HT-29 (cell line): ENCODE data around the gene SH3D19. TPM values are rescaled to one million over a fixed set of nuclear protein-coding genes. Genes with fewer than 3 reads are reported as not detected.
"Not testable (repeated sequence)": the region's sequence is repeated elsewhere in the genome, so short reads cannot be mapped to it uniquely, and the experiment has no call there.

ENCODE experiments used
- DNase-seq: peaks from one replicate; pipeline ENCODE4 v3.0.0-alpha.2; 2015; ENCODE audit warnings: low spot score
- total RNA-seq: library from RNA; depleted of rRNA; stranded (reverse); fragments of >200 nt; shearing (Covaris generic); gene quantifications from 2 replicates; pipeline ENCODE4 v1.2.3, GENCODE V29; 2014

The SH3D19 gene
- total RNA-seq, 1 experiment from 2014 or later: 41.2 TPM

DNA sequence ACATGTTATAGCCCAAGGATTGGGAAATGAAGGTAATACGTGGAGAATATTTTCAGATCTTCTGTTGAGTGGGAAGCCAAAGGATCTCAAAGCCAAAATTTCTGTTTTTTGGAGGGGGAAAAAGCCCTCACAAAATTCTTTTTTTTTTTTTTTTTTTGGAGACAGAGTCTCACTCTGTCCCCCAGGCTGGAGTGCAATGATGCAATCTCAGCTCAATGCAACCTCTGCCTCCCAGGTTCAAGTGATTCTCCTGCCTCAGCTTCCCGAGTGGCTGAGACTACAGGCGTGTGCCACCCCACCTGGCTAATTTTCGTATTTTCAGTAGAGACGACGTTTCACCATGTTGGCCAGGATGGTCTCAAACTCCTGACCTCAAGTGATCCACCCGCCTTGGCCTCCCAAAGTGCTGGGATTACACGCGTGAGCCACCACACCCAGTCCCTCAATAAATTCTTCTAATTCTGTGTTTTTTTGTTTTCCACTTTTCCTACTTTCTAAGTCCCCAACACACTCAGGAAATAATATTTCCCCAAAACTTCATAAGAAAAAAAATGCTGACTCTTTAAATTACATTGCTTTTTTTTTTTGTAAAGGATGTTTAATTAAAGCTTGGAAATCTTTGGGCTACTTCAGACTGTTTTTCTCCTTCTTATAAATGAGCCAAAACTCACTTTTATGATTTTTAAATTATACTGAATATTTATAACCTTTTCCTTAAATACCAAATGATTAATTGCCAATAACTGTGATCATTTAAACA, 174.4 kb downstream of the SH3D19 start:
- no peak for DNase-seq

DNA sequence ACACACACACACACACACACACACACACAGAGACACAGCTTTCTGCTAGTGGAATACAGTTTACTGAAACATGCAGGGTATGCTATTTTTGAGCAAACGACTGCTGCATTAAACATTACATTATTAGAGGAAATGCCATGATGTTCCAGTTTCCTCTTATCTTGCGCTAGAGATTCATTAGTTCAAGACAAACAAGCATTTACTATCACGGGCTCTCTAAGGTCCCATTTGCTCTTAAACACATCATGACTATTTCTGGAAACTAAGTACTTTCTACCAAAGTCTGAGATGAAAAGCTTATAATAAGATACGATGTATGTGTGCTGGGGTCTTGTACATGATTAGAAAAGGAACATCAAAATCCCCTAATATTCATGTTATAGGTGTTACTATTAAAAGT, 177.1 kb downstream of the SH3D19 start:
- no peak for DNase-seq

DNA sequence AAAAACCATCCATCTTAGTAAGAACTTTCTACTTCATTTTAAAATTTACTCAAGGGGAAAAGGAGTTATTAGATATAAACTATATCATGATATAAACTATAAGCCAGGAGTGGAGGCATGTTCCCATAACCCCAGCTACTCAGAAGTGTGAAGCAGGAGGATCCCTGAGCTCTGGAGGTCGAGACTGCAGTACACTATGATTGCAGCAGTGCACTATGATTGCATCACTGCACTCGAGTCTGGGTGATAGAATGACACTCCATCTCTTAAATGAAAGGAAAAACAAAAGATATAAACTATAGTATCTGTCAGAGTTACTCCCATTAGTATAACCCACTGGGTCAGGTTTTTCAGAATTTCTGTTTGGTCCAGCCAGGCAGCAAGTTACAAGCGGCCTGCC, 178.4 kb downstream of the SH3D19 start:
- no peak for DNase-seq

DNA sequence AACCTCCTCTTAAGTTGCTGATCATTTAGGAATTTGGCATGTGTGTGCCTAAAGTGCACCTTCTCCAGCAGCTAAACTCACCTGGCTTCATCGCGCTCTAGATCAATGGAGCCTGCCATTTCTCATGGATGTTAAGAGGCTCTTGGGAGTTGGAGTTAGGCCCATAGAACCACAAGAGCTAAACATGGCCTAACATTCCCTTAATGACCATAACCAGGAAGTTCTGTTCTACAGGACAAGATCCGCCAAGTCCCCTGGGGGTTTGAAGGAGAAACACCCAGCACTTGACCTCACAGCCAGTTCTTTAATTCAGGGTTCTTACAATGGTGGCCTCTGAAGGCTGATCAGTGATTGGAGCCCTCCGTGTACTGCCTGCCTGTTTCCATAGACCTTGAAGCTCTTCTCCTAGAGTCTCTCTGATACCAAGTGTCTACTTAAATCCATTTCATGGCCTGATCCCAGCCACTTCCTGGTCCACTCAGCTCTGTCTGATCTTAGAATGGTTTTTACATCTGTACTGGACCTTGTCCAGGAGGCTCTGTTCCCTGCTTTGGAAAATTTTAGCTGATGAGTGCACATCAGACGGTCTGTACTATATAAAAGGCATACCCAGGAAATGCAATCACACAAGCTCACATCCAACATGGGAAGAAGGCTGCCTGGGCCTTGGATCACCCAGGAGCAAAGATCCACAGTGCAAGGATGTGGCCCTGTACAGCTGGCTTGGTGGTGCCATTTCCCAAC, 180.9 kb downstream of the SH3D19 start:
- DNase-seq: no peak

- no peak for DNase-seq
These were observed 181.6 kb downstream of the SH3D19 start for GRCh38 chr4:151143811-151144210.

DNA sequence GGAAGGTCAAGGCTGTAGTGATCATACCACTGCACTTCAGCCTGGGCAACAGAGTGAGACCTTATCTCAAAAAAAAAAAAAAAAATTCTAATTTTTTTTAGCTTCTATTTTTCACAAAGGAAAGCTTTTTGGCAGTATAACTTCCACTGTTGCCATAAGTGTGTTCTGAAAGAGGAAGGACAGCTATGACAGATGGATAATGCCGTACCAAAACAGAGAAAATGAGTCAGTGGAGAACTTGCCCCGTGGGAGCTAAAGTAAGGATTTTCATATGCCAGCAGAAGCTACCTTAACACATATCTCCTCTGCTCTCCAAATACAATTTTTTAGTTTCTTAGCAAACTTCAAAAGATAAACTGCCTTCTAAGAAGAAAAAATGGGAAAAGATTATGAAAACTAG, 182.2 kb downstream of the SH3D19 start:
- no peak for DNase-seq

- no peak for DNase-seq
These were observed 182.6 kb downstream of the SH3D19 start for GRCh38 chr4:151142758-151143157.

GRCh38 chr4:151139814-151140213, 185.6 kb downstream of the SH3D19 start:
- DNase-seq: no peak

GRCh38 chr4:151136048-151136447, 189.4 kb downstream of the SH3D19 start:
- DNase-seq: not testable (repeated sequence)

DNA sequence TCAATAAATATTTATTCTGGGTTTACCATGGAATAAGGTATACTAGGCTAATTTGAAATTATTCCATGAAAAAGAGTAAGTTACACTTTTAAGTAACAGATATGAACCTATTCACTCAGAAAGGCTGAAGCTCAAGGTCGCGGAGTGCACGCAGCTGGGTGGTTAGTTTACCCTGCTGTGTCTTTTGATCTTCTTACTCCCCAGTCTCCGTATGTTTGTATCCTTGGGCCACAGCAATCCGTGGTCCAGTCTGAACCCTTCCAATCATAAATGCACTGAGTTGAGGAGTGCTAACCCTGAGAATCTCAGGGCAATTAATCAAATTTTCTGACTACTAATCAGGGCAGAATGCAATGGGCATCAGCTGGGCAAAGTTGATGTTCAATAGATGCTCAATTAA, 192.1 kb downstream of the SH3D19 start:
- no peak for DNase-seq

DNA sequence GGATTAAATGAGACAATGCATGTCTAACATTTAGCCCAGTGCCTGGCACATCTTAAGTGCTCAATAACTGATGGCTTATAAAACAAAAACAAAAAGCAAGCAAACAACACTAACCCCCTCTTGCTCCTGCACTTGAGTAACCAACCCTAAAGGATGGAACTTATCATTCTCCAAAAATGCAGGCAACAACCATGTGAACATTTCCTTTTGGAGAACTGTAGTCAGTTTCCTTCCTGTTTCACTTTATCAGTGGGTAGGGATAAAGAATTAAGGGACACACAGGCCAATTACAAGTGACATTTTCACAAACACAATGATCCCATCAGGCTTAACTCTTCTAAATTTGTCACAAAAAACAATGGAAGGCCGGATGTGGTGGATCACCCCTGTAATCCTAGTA, 195.6 kb downstream of the SH3D19 start:
- DNase-seq: no peak

- peak; percentile 86 for DNase-seq
These were observed 207.9 kb downstream of the SH3D19 start for GRCh38 chr4:151117371-151117962.

GRCh38 chr4:151114986-151115385, 210.4 kb downstream of the SH3D19 start:
- DNase-seq: no peak

GRCh38 chr4:151114338-151114737, 211.1 kb downstream of the SH3D19 start:
- no peak for DNase-seq

- DNase-seq: no peak
These were observed 215.2 kb downstream of the SH3D19 start for GRCh38 chr4:151110236-151110635.

- no peak for DNase-seq
These were observed 218.3 kb downstream of the SH3D19 start for GRCh38 chr4:151107063-151107462.

DNA sequence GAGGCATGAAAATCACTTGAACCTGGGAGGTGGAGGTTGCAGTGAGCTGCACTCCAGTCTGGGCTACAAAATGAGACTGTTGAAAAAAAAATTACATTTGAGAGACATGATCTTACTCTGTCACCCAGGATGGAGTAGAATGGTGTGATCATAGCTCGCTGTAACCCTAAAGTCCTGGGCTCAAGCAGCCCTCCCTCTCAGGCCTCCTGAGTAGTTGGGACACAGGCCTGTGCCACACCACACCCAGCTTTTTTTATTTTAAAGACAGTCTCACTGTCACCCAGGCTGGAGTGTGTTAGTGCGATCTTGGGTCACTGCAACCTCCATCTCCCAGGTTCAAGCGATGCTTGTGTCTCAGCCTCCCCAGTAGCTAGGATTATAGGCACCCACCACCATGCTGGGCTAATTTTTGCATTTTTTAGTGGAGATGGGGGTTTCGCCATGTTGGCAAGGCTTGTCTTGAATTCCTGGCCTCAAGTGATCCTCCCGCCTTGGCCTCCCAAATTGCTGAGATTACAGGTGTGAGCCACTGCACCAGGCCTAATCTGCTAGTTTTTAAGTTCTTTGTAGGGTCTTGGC, 219.9 kb downstream of the SH3D19 start:
- no peak for DNase-seq

- DNase-seq: no peak
These were observed 220.8 kb downstream of the SH3D19 start for GRCh38 chr4:151104621-151105020.

GRCh38 chr4:151103758-151104157, 221.6 kb downstream of the SH3D19 start:
- DNase-seq: no peak

- no peak for DNase-seq
These were observed 224.9 kb downstream of the SH3D19 start for GRCh38 chr4:151100531-151100930.

DNA sequence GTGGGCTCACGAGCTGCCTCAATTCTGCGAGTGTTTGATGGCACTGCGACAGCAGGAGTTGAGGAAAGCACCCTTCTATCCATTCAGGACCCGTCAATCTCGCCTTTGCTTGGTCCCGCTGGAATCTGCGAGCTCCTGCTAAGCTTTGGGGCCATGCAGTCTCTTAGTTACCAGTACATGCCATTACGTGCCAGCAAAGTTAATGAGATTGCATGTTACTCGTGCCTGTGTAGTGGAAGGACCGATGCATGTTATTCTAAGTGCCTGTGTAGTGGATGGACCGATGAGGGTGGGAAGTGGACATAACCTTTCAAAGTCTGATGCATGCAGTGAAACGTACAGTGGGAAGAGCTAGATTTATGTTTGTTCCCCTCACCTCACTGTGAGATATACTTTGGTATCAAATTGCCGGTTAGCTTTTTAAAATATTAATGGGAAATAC, 225.4 kb downstream of the SH3D19 start:
- peak; percentile 56 for DNase-seq
